ENCODE results near the gene TNNT2. TPM values are rescaled to one million over a fixed set of nuclear protein-coding genes. Genes with fewer than 3 reads are reported as not detected.

TNNT2 gene
- total and polyA plus RNA-seq, 2 donors (not counting 3 experiments of a cell fraction or from before 2014, with no cell fraction given), result not detected

GRCh38 chr1:201374364-201374763 lies 3.1 kb downstream of the TNNT2 start:
- H3K79me2 ChIP-seq (ENCODE audit: control insufficient read depth, insufficient read depth, low read length), result no peaks in the 10 kb centered on the region
- CTCF ChIA-PET, result interaction anchor here (1.6 to 2.0 kb wide), 3 partner anchors 9 to 35 kb away, joined by 4 to 8 read pairs (median 6); no protein-coding TSS in a partner anchor
- H4K20me1 ChIP-seq (replicated peaks; ENCODE audit: control insufficient read depth, extremely low read depth, insufficient read depth, low read length), result no peaks in the 10 kb centered on the region
- H3K9ac ChIP-seq (replicated peaks; ENCODE audit: extremely low read depth, insufficient read depth, low read length), result no peak overlapping the region
- TF ChIP-seq MYC (IDR thresholded peaks at IDR 0.05; ENCODE audit: low read depth, low read length) (no peak), GATA2 (IDR thresholded peaks at IDR 0.05; ENCODE audit: insufficient read depth, insufficient read length, low read depth, low read length) (no peak), POLR2AphosphoS5 (IDR thresholded peaks at IDR 0.05; ENCODE audit: insufficient read depth, low read depth, low read length) (no peak), JUN (IDR thresholded peaks at IDR 0.05; ENCODE audit: borderline replicate concordance, insufficient read depth, insufficient read length, low read depth) (no peak), FOS (IDR thresholded peaks at IDR 0.05; ENCODE audit: borderline replicate concordance, insufficient read depth, low read length) (no peak), POLR2A (IDR thresholded peaks at IDR 0.05; ENCODE audit: low read depth, low read length) (no peak), CTCF (IDR thresholded peaks at IDR 0.05; ENCODE audit: extremely low read depth in 1 of 2, insufficient read depth in 1 of 2, low read depth in 1 of 2, low read length in 2 of 2) (no peak), MAX (IDR thresholded peaks at IDR 0.05; ENCODE audit: insufficient read depth, insufficient read length) (no peak), EZH2 (IDR thresholded peaks at IDR 0.05; ENCODE audit: borderline replicate concordance, low read depth, low read length, severe bottlenecking) (no peak)
- BruUV-seq (replicated peaks), result no TSS peak
- H3K9me1 ChIP-seq (replicated peaks; ENCODE audit: control insufficient read depth, extremely low read depth, insufficient read depth, low read length), result no peaks in the 10 kb centered on the region
- no peak for DNase-seq (ENCODE audit: low read depth, low spot score)
- H3K4me1 ChIP-seq (ENCODE audit: control insufficient read depth, extremely low read depth, insufficient read depth, low read length), result no peaks in the 10 kb centered on the region
- no peak overlapping the region for H3K4me3 ChIP-seq (replicated peaks in 1 of 3; ENCODE audit: insufficient read depth in 1 of 3, low read depth in 1 of 3, low read length in 3 of 3)
- H3K36me3 ChIP-seq (ENCODE audit: control insufficient read depth in 2 of 2, extremely low read depth in 1 of 2, insufficient read depth in 2 of 2, low read length in 2 of 2), result no peaks in the 10 kb centered on the region
- dilution Hi-C loops (cut with MboI; ENCODE audit: extremely low pct_ligation_motif_present, low sequenced_read_pairs), result no loop called here
- intact Hi-C loops (cut with micrococcal nuclease), result no loop called here
- H3K9me3 ChIP-seq (replicated peaks; ENCODE audit: control insufficient read depth, insufficient read depth, low read length), result no peaks in the 10 kb centered on the region
- peaks cover 9 to 15% of the 10 kb centered on the region in 2 experiments for H3K27me3 ChIP-seq (ENCODE audit: control insufficient read depth in 2 of 2, insufficient read depth in 2 of 2, low read length in 2 of 2)
- no peak overlapping the region for H3K4me2 ChIP-seq (ENCODE audit: insufficient read depth, low read length)
- no peak overlapping the region for H2AFZ ChIP-seq (ENCODE audit: low read depth, low read length)
- POLR2A ChIA-PET, result no interaction called here
- no peak for FAIRE-seq
- H3K27ac ChIP-seq (ENCODE audit: insufficient read depth, low read depth, low read length), result no peak overlapping the region

Measured in endothelial cell of umbilical vein (primary cell).